Measurements from ENCODE around the gene C4orf51.
"Not testable (repeated sequence)": the region's sequence is repeated elsewhere in the genome, so short reads cannot be mapped to it uniquely, and the experiment has no call there.

The C4orf51 gene

GRCh38 chr4:145679991-145680455 lies at the start of gene C4orf51:
Gene C4orf51 (plus strand): TSS chr4:145680146. CDS start chr4:145680204, 58 bp downstream.
- no peak for TF ChIP-seq JUND (IDR thresholded peaks at IDR 0.05; ENCODE audit: low read depth)
- no peak for DNase-seq (ENCODE audit: low read depth in 1 of 2, low spot score in 1 of 2)
- in situ Hi-C loops (cut with HindIII; ENCODE audit: low pct_unique_long_range_greater_than_20kb, low sequenced_read_pairs): no loop called here

DNA sequence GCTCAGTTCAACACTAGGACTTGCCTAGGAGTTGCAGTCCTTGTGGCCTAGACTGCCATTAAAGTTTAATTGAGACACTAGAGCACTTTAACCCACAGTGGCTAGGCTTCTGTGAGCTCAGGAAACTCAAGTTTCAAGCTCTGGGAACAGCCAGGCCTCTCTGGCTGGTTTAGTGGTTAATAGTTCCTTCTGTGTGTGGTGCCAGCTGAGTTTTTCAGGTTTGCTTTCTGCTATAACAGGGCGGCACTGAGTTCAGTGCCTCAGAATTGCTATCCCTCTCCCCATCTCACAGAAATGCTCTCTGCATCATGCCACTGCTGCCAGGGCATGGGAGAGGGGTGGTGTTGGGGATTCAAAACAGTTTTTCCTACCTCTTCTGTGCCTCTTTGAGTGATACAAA lies 44.8 kb upstream of the C4orf51 start:
- TF ChIP-seq JUND (IDR thresholded peaks at IDR 0.05; ENCODE audit: low read depth): no peak
- no peak for DNase-seq (ENCODE audit: low read depth in 1 of 2, low spot score in 1 of 2)
- in situ Hi-C loops (cut with HindIII; ENCODE audit: low pct_unique_long_range_greater_than_20kb, low sequenced_read_pairs): no loop called here

DNA sequence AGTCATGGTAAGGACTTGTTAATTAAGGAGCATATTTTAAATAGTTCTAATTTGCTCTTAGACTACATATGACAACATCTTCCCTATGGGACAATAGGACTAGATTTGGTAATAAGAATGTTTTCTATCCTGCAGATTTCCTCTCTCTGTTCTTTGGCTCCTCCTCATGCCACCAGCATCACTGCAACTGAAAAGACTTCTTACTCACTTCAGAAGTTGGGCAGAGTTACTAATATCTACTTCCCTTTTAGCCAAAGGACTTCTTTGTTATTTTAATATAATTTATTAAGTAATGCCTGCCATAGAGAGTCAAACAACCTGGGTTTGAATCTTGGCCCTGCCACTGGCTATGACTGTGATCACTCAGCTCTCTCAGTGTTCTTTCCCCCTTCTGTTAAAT lies 44.3 kb upstream of the C4orf51 start:
- in situ Hi-C loops (cut with HindIII; ENCODE audit: low pct_unique_long_range_greater_than_20kb, low sequenced_read_pairs): no loop called here
- TF ChIP-seq JUND (IDR thresholded peaks at IDR 0.05; ENCODE audit: low read depth): no peak
- DNase-seq (ENCODE audit: low read depth in 1 of 2, low spot score in 1 of 2): no peak

- TF ChIP-seq JUND (IDR thresholded peaks at IDR 0.05; ENCODE audit: low read depth): no peak
- no peak for DNase-seq (ENCODE audit: low read depth in 1 of 2, low spot score in 1 of 2)
- in situ Hi-C loops (cut with HindIII; ENCODE audit: low pct_unique_long_range_greater_than_20kb, low sequenced_read_pairs): no loop called here
Observed at GRCh38 chr4:145639186-145639698, 40.7 kb upstream of the C4orf51 start.

DNA sequence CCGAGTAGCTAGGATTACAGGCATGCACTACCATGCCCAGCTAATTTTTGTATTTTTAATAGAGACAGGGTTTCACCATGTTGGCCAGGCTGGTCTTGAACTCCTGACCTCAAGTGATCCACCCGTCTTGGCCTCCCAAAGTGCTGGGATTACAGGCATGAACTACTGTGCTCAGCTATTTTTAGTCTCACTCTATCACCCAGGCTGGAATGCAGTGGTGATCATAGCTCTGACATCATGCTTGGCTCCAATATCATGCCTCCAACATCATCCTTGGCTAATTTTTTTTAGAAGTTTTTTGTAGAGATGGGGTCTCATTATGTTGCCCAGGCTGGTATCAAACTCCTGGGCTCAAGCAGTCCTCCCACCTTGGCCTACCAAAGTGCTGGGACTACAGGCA lies 39.7 kb upstream of the C4orf51 start:
- in situ Hi-C loops (cut with HindIII; ENCODE audit: low pct_unique_long_range_greater_than_20kb, low sequenced_read_pairs); DNase-seq (ENCODE audit: low read depth in 1 of 2, low spot score in 1 of 2): not testable (repeated sequence)

- no peak for DNase-seq (ENCODE audit: low read depth in 1 of 2, low spot score in 1 of 2)
- in situ Hi-C loops (cut with HindIII; ENCODE audit: low pct_unique_long_range_greater_than_20kb, low sequenced_read_pairs): no loop called here
Observed at GRCh38 chr4:145643295-145643694, 36.7 kb upstream of the C4orf51 start.

DNA sequence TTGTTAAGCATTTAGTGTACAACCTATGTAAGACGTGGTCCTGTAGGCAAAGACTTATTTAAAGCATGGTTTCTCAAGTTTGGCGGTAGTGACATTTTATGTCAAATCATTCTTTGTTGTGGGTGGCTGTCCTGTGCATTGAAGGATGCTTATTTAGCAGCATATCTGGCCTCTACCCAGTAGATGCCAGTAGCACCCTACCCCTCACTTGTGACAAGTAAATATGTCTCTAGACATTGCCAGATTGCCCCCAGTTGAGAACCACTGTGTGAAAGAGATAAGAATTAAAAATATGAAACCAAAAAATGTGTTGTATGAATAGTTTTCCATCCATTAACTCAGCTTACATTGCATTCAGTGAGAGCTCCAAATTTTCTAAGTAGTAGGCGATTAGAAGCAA lies 35.2 kb upstream of the C4orf51 start:
- DNase-seq (ENCODE audit: low read depth in 1 of 2, low spot score in 1 of 2): peak in 1 of 2 experiments; percentile 21
- no peak for TF ChIP-seq JUND (IDR thresholded peaks at IDR 0.05; ENCODE audit: low read depth)
- in situ Hi-C loops (cut with HindIII; ENCODE audit: low pct_unique_long_range_greater_than_20kb, low sequenced_read_pairs): no loop called here

More at GRCh38 chr4:145643295-145643694, 36.7 kb upstream of the C4orf51 start:
- no peak for TF ChIP-seq JUND (IDR thresholded peaks at IDR 0.05; ENCODE audit: low read depth)

- in situ Hi-C loops (cut with HindIII; ENCODE audit: low pct_unique_long_range_greater_than_20kb, low sequenced_read_pairs): no loop called here
- no peak for DNase-seq (ENCODE audit: low read depth in 1 of 2, low spot score in 1 of 2)
- no peak for TF ChIP-seq JUND (IDR thresholded peaks at IDR 0.05; ENCODE audit: low read depth)
Observed at GRCh38 chr4:145656156-145656555, 23.8 kb upstream of the C4orf51 start.

DNA sequence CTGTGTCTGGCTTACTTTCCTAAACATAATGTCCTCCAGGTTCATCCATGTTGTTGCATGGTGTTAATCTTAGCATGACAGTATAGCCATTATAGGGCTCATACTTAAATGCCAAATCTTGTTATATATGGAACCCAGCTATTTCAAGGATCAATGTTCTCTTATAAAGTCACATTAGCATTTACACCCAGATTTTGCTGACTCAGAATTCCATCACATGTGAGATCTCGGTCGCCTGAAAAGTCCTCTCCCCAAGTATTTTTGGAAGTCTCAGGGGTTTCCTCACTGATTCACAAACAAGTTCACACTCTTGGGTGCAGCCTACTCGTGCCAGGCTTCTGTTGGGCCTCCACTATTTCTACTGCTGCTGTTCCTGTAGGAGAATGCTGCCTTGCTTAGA lies 19.9 kb upstream of the C4orf51 start:
- in situ Hi-C loops (cut with HindIII; ENCODE audit: low pct_unique_long_range_greater_than_20kb, low sequenced_read_pairs): no loop called here
- no peak for DNase-seq (ENCODE audit: low read depth in 1 of 2, low spot score in 1 of 2)
- TF ChIP-seq JUND (IDR thresholded peaks at IDR 0.05; ENCODE audit: low read depth): no peak

DNA sequence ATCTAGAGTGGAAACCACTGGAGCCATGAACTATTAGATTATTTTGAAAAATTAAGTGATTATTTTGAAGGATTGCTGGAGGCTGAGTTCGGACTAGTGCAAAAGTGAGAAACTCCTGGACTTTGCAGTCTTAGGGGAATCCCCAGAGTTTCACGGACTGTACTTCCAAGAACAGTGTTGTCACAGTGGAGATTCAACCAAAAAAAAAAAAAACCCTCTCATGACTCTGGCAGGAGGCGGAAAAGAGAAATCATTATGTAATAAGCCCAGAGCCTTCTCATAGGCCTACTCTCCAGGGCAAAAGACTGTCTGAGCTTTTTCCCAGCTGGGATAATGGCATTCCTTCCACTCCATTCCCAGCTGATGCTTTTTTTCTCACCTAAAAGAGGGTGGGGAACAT lies 16.8 kb upstream of the C4orf51 start:
- in situ Hi-C loops (cut with HindIII; ENCODE audit: low pct_unique_long_range_greater_than_20kb, low sequenced_read_pairs): no loop called here
- no peak for DNase-seq (ENCODE audit: low read depth in 1 of 2, low spot score in 1 of 2)
- no peak for TF ChIP-seq JUND (IDR thresholded peaks at IDR 0.05; ENCODE audit: low read depth)

- TF ChIP-seq JUND (IDR thresholded peaks at IDR 0.05; ENCODE audit: low read depth): no peak
- DNase-seq (ENCODE audit: low read depth in 1 of 2, low spot score in 1 of 2): no peak
- in situ Hi-C loops (cut with HindIII; ENCODE audit: low pct_unique_long_range_greater_than_20kb, low sequenced_read_pairs): no loop called here
Observed at GRCh38 chr4:145665773-145666172, 14.2 kb upstream of the C4orf51 start.

GRCh38 chr4:145670422-145670821 lies 9.5 kb upstream of the C4orf51 start:
- TF ChIP-seq JUND (IDR thresholded peaks at IDR 0.05; ENCODE audit: low read depth): no peak
- DNase-seq (ENCODE audit: low read depth in 1 of 2, low spot score in 1 of 2): no peak
- in situ Hi-C loops (cut with HindIII; ENCODE audit: low pct_unique_long_range_greater_than_20kb, low sequenced_read_pairs): no loop called here

GRCh38 chr4:145679520-145679919 lies 426 bp upstream of the C4orf51 start:
- peak in 1 of 2 experiments; percentile 48 for DNase-seq (ENCODE audit: low read depth in 1 of 2, low spot score in 1 of 2)
- in situ Hi-C loops (cut with HindIII; ENCODE audit: low pct_unique_long_range_greater_than_20kb, low sequenced_read_pairs): no loop called here
- no peak for TF ChIP-seq JUND (IDR thresholded peaks at IDR 0.05; ENCODE audit: low read depth)

- in situ Hi-C loops (cut with HindIII; ENCODE audit: low pct_unique_long_range_greater_than_20kb, low sequenced_read_pairs): no loop called here
- no peak for DNase-seq (ENCODE audit: low read depth in 1 of 2, low spot score in 1 of 2)
- no peak for TF ChIP-seq JUND (IDR thresholded peaks at IDR 0.05; ENCODE audit: low read depth)
Observed at GRCh38 chr4:145680902-145681301, 956 bp downstream of the C4orf51 start.

All from T47D (cell line).